Erythroblast (primary cell): ENCODE measurements around the gene MYH7.

Experiments used
- GATA1 ChIP-seq: IDR thresholded peaks from 2 replicates; pipeline ENCODE4 v1.6.1; 2011; ENCODE audit warnings: low read depth, mild to moderate bottlenecking, control low read depth, low read length, moderate library complexity
- POLR2A ChIP-seq: IDR thresholded peaks from 2 replicates; pipeline ENCODE4 v1.6.1; 2011; ENCODE audit warnings: mild to moderate bottlenecking, low read length

DNA sequence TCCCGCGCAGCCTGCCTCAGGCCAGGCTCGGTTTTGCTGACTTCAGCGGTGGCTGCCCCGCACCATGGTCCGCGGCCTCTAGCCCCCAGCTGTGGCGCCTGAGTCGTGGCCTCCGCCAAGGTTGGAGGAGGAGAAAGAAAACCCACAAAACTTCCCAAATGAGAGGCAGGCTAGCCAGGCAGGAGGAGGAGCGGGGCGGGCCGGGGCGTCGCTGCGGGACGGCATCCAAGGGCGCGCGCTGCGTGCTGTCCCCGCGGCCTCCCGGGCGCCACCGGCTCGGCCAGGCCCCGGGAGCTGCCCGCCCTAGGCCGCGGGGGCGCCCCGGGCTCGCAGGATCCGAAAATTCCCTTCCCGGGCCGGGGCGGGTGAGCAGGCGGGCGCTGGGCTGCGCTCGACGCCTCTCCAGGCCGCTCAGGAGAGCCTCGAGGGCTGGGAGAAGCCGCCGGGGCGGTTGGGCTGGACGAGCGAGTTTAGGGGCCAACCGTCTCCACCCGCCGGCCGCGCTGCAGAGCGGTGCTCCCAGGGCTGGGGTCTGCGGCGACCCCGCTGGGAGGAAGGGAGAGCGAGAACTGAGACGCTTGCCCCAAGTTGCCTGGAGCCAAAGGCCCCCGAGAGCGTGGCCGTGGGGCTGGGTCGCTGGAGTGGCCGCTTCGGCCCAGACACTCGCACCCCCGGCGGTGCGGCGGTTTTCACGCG, 70.3 kb downstream of the MYH7 start, which contains the start of gene EFS:
- TF ChIP-seq POLR2A (no peak), GATA1 (no peak)
